GM23338 (cell line): ENCODE measurements around the gene NDST1.

Experiments
- CTCF ChIP-seq, 2 experiments: fragments of 200-600 bp in 1 of 2; sonication (generic) in 1 of 2; conservative IDR thresholded peaks; 2 replicates each; pipeline versions ENCODE4 v1.5.1 to v1.6.1; 2016 to 2017; ENCODE audit warnings: antibody characterized with exemption in 2 of 2, low read depth in 2 of 2, mild to moderate bottlenecking in 2 of 2, moderate library complexity in 1 of 2
- ETS1 ChIP-seq: IDR thresholded peaks from 2 replicates; pipeline ENCODE4 v1.6.1; 2016; ENCODE audit warnings: antibody characterized with exemption
- EZH2 ChIP-seq: fragments of 200-600 bp; sonication (generic); IDR thresholded peaks from one replicate; pipeline ENCODE4 v1.8.0; 2017; ENCODE audit warnings: antibody characterized with exemption, mild to moderate bottlenecking, low read depth; ENCODE audit not compliant: unreplicated experiment
- EZH2phosphoT487 ChIP-seq: fragments of 200-600 bp; sonication (generic); IDR thresholded peaks from one replicate; pipeline ENCODE4 v1.8.1; 2018; ENCODE audit warnings: antibody characterized with exemption; ENCODE audit not compliant: unreplicated experiment
- JUNB ChIP-seq: IDR thresholded peaks from one replicate; pipeline ENCODE4 v1.6.1; 2016; ENCODE audit warnings: antibody characterized with exemption; ENCODE audit not compliant: unreplicated experiment
- NANOG ChIP-seq: IDR thresholded peaks from 2 replicates; pipeline ENCODE4 v1.6.1; 2016; ENCODE audit warnings: antibody characterized with exemption, borderline replicate concordance
- POLR2AphosphoS5 ChIP-seq: IDR thresholded peaks from 2 replicates; pipeline ENCODE4 v1.6.1; 2016; ENCODE audit warnings: antibody characterized with exemption, low read depth
- REST ChIP-seq: IDR thresholded peaks from one replicate; pipeline ENCODE4 v1.6.1; 2018; ENCODE audit warnings: antibody characterized with exemption; ENCODE audit not compliant: unreplicated experiment
- STAT1 ChIP-seq: IDR thresholded peaks from one replicate; pipeline ENCODE4 v1.6.1; 2016; ENCODE audit warnings: antibody characterized with exemption; ENCODE audit not compliant: unreplicated experiment
- ZNF331 ChIP-seq: fragments of 250-450 bp; sonication (Bioruptor Pico); IDR thresholded peaks from 2 replicates; pipeline ENCODE4 v1.5.0; 2020; ENCODE audit warnings: low read depth, mild to moderate bottlenecking, moderate library complexity

- no peak for TF ChIP-seq CTCF (conservative IDR thresholded peaks at IDR 0.05; ENCODE audit: low read depth in 2 of 2)
- no peak for TF ChIP-seq JUNB
- no peak for TF ChIP-seq REST
- TF ChIP-seq EZH2, result no peak
- TF ChIP-seq POLR2AphosphoS5, result no peak
- no peak for TF ChIP-seq EZH2phosphoT487
- no peak for TF ChIP-seq NANOG
- TF ChIP-seq STAT1, result no peak
- TF ChIP-seq ETS1, result no peak
- no peak for TF ChIP-seq ZNF331 (CRISPR knock-in tag)
Measured at GRCh38 chr5:150567031-150567717, 59.2 kb downstream of the NDST1 start.
